Measurements from ENCODE around the gene CAP1.
"Not testable (repeated sequence)": the region's sequence is repeated elsewhere in the genome, so short reads cannot be mapped to it uniquely, and the experiment has no call there.

Gene CAP1

DNA sequence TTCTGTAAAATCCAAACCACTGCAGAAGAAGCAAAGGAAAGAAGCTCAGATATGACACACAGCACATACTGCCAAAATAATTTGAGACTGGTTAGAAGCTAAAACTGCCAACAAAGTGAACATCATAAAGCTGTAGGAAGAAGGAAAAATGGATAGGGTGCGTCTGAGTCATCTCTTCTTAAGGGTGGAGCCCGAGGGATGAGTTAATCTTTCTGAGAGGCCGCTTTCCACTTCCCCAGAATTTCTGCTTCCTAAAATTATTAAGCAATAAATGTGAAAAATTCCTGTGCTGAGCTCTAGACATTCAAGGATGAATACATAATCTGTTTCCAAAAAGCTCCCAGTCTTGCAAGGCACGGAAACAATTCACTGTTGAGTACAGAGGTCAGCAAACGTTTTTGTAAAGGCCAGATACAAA lies 36.4 kb downstream of the CAP1 start:
- Histone ChIP-seq H3K36me3 (ENCODE audit: insufficient read depth, insufficient read length, low read length) (peaks cover 90% of the 10 kb centered on the region), H3K27me3 (ENCODE audit: insufficient read depth, insufficient read length) (no peaks in the 10 kb centered on the region), H3K9ac (ENCODE audit: insufficient read length, low read depth) (no peak overlapping the region), H3K4me1 (ENCODE audit: insufficient read depth, insufficient read length) (no peaks in the 10 kb centered on the region), H3K4me3 (ENCODE audit: insufficient read length, low read depth) (no peak overlapping the region), H3K9me3 (ENCODE audit: insufficient read depth, low read length) (no peaks in the 10 kb centered on the region)
- DNase-seq (ENCODE audit: low read depth, low spot score) = no peak
- TF ChIP-seq SUZ12 (IDR thresholded peaks at IDR 0.05; ENCODE audit: extremely low read depth, insufficient read depth, insufficient read length) = no peak
- no peak for TF ChIP-seq ZNF274 (IDR thresholded peaks at IDR 0.05; ENCODE audit: low read depth, low read length)
- no peak for TF ChIP-seq YY1 (IDR thresholded peaks at IDR 0.05; ENCODE audit: insufficient read depth, insufficient read length)

DNA sequence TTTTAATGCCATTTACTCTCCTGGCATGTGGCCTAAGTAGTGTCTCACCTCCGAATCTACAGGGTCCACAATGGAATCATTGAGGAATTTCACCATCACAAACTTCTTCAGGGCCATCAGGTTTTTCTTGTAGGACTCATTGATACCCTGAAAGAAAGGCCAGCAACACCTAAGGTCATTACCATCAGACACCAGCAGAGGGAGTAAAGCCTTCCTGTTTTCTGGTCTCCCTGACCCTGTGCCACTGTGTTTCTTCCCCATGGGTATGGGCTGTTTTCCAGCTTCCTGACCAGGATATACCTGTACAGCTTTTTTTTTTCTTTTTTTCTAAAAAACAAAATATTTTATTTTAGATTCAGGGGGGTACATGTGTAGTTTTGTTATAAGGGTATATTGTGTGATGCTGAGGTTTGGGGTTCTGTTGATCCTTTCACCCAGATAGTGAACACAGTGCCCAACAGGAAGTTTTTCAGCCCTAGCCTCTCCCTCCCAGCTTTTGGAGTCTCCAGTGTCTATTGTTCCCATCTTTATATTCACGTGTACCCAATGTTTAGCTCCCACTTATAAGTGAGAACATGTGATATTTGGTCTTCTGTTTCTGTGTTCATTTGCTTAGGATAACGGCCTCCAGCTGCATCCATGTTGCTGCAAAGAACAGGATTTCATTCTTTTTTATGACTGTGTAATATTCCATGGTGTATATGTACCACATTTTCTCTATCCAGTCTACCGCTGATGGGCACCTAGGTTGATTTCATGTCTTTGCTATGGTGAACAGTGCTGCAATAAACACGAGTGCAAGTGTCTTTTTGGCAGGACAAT lies 38.2 kb downstream of the CAP1 start:
- Histone ChIP-seq H3K36me3 (ENCODE audit: insufficient read depth, insufficient read length, low read length) (peaks cover 89% of the 10 kb centered on the region), H3K9me3 (ENCODE audit: insufficient read depth, low read length) (no peaks in the 10 kb centered on the region), H3K27me3 (ENCODE audit: insufficient read depth, insufficient read length) (no peaks in the 10 kb centered on the region), H3K4me3 (ENCODE audit: insufficient read length, low read depth) (no peak overlapping the region), H3K4me1 (ENCODE audit: insufficient read depth, insufficient read length) (no peaks in the 10 kb centered on the region), H3K9ac (ENCODE audit: insufficient read length, low read depth) (no peak overlapping the region)
- DNase-seq (ENCODE audit: low read depth, low spot score) = peak; percentile 75
- TF ChIP-seq SUZ12 (IDR thresholded peaks at IDR 0.05; ENCODE audit: extremely low read depth, insufficient read depth, insufficient read length) (no peak), ZNF274 (IDR thresholded peaks at IDR 0.05; ENCODE audit: low read depth, low read length) (no peak), YY1 (IDR thresholded peaks at IDR 0.05; ENCODE audit: insufficient read depth, insufficient read length) (no peak)

DNA sequence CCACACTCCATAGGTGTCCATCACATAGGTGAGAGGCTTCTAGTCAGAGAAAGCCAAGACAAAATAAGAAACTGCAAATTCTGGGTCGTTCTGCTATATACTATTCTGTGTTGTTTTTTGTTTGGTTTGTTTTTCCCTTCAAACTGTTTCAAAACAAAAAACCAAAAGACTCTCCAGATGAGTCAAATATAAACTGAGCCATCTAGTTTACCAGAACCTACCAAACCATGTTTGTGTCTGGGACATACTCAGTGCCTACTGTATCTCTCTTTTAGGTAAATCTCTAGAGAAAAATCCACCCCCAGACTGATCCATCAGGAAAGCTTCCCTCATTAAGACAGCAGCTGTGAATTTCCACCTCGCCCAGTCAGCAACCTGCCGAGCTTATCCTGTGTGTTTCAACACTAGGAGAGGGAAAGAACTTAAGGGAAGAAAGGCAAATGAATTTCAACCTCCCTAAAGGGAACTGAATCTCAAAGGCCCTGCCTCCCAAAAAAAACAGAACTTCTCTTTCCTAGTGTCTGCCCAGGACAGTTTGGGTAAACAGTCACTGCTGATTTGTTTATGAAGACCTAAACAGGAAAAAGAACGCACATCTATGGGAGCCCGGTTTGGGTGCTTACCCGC lies 39.4 kb downstream of the CAP1 start:
- no peak overlapping the region for H3K9ac ChIP-seq (ENCODE audit: insufficient read length, low read depth)
- H3K27me3 ChIP-seq (ENCODE audit: insufficient read depth, insufficient read length) = no peaks in the 10 kb centered on the region
- no peak for TF ChIP-seq ZNF274 (IDR thresholded peaks at IDR 0.05; ENCODE audit: low read depth, low read length)
- peaks cover 87% of the 10 kb centered on the region for H3K36me3 ChIP-seq (ENCODE audit: insufficient read depth, insufficient read length, low read length)
- H3K4me1 ChIP-seq (ENCODE audit: insufficient read depth, insufficient read length) = no peaks in the 10 kb centered on the region
- no peak for DNase-seq (ENCODE audit: low read depth, low spot score)
- H3K4me3 ChIP-seq (ENCODE audit: insufficient read length, low read depth) = no peak overlapping the region
- no peaks in the 10 kb centered on the region for H3K9me3 ChIP-seq (ENCODE audit: insufficient read depth, low read length)

DNA sequence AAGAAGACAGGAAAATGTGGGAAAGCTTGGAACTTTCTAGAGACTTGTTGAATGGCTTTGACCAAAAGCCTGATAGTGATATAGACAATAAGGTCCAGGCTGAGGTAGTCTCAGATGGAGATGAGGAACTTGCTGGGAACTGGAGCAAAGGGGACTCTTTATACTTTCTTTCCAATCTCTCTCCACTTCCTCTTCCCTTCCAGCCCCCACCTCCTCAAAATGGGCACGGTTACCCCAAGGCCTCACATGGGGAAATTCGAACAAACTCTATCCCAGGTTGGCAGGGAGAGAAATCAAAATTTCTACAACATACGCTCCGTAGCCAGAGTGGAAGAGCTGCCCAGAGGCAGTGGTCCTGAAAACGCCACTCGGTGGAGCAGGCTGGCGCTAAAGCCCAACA lies 41.3 kb downstream of the CAP1 start:
- no peak overlapping the region for H3K4me3 ChIP-seq (ENCODE audit: insufficient read length, low read depth)
- H3K4me1 ChIP-seq (ENCODE audit: insufficient read depth, insufficient read length) = no peaks in the 10 kb centered on the region
- no peaks in the 10 kb centered on the region for H3K27me3 ChIP-seq (ENCODE audit: insufficient read depth, insufficient read length)
- peaks cover 84% of the 10 kb centered on the region for H3K36me3 ChIP-seq (ENCODE audit: insufficient read depth, insufficient read length, low read length)
- no peak for DNase-seq (ENCODE audit: low read depth, low spot score)
- H3K9me3 ChIP-seq (ENCODE audit: insufficient read depth, low read length) = no peaks in the 10 kb centered on the region
- TF ChIP-seq ZNF274 (IDR thresholded peaks at IDR 0.05; ENCODE audit: low read depth, low read length) (no peak), SUZ12 (IDR thresholded peaks at IDR 0.05; ENCODE audit: extremely low read depth, insufficient read depth, insufficient read length) (no peak), YY1 (IDR thresholded peaks at IDR 0.05; ENCODE audit: insufficient read depth, insufficient read length) (no peak)
- H3K9ac ChIP-seq (ENCODE audit: insufficient read length, low read depth) = no peak overlapping the region

DNA sequence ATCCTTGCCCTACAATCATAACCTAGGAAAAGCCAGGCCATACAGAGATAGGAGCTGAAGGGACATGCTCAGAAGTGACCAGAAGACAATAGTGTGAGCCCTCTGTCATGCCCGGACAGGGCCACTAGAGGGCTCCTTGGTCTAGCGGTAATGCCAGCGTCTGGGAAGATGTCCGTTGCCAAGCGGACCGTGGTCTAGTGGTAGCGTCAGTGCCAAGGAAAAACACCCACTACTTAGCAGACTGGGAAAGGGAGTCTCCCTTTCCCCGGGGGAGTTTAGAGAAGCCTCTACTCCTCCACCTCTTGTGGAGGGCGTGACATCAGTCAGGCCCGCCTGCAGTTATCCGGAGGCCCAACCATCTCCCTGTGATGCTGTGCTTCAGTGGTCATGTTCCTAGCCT lies 44.2 kb downstream of the CAP1 start:
- peaks cover 85% of the 10 kb centered on the region for H3K36me3 ChIP-seq (ENCODE audit: insufficient read depth, insufficient read length, low read length)
- not testable (repeated sequence) for DNase-seq (ENCODE audit: low read depth, low spot score); H3K4me3 ChIP-seq (ENCODE audit: insufficient read length, low read depth)

DNA sequence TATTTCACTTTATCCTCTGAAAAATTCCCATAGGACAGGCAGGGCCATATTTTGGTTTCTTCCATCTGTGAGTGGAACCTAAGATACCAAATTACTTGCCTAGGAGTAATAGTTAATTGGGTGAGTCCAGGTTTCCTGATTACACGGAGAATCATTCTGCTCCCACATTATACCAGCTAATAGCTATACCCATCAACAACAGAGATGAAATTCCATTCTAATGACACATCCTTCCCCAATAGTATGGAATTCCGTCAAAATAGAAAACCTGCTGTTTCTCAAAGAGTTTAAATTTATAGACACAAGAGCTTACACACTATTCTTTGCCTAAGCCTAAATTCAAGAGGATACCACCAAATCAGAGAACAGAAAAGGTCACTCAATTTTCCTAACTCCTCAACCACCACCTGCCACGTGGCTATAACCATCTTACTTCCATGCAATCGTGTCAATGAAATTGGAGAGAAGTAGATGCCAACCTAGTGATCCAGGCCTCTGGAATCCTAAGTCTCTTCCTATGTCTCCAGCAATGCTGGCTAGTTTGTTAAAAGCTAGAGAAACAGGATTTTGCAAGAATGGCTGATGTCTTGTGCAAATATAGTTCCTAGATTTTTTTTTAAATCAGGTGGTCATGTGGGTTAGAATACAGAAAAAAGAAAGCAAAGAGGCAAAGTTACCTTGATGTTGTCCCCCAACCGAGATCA lies 50.3 kb downstream of the CAP1 start:
- H3K4me3 ChIP-seq (ENCODE audit: insufficient read length, low read depth) = no peak overlapping the region
- no peak for DNase-seq (ENCODE audit: low read depth, low spot score)
- no peaks in the 10 kb centered on the region for H3K27me3 ChIP-seq (ENCODE audit: insufficient read depth, insufficient read length)
- TF ChIP-seq SUZ12 (IDR thresholded peaks at IDR 0.05; ENCODE audit: extremely low read depth, insufficient read depth, insufficient read length) = no peak
- no peak overlapping the region for H3K9ac ChIP-seq (ENCODE audit: insufficient read length, low read depth)
- H3K36me3 ChIP-seq (ENCODE audit: insufficient read depth, insufficient read length, low read length) = peaks cover 87% of the 10 kb centered on the region
- H3K4me1 ChIP-seq (ENCODE audit: insufficient read depth, insufficient read length) = peaks cover 7% of the 10 kb centered on the region
- H3K9me3 ChIP-seq (ENCODE audit: insufficient read depth, low read length) = no peaks in the 10 kb centered on the region

More for the DNA sequence above, 44.2 kb downstream of the CAP1 start:
- H3K27me3 ChIP-seq (ENCODE audit: insufficient read depth, insufficient read length); H3K4me1 ChIP-seq (ENCODE audit: insufficient read depth, insufficient read length); H3K9ac ChIP-seq (ENCODE audit: insufficient read length, low read depth); H3K9me3 ChIP-seq (ENCODE audit: insufficient read depth, low read length): not testable (repeated sequence)

DNA sequence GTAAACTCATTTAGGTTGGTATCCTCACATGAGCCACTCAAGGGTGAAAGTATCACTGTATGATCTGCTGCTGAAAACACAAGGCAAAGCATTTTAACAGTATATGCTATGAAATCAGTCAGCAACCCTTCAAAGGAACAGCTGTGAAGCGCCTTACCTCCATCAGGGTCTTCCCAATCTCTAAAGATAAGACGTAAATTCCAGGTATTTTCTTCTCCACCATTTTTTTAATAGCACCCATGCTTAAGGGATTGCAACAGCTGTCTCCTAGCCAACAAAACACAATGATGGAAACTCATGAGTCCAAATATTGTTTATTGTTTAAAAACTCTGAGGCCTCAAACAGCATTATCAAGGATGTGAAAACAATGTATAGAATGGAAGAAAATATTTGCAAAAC lies 51.7 kb downstream of the CAP1 start:
- Histone ChIP-seq H3K27me3 (ENCODE audit: insufficient read depth, insufficient read length) (no peaks in the 10 kb centered on the region), H3K9ac (ENCODE audit: insufficient read length, low read depth) (no peak overlapping the region), H3K9me3 (ENCODE audit: insufficient read depth, low read length) (no peaks in the 10 kb centered on the region), H3K4me1 (ENCODE audit: insufficient read depth, insufficient read length) (peaks cover 7% of the 10 kb centered on the region), H3K4me3 (ENCODE audit: insufficient read length, low read depth) (no peak overlapping the region), H3K36me3 (ENCODE audit: insufficient read depth, insufficient read length, low read length) (peaks cover 73% of the 10 kb centered on the region)
- no peak for DNase-seq (ENCODE audit: low read depth, low spot score)
- TF ChIP-seq ZNF274 (IDR thresholded peaks at IDR 0.05; ENCODE audit: low read depth, low read length) (no peak), YY1 (IDR thresholded peaks at IDR 0.05; ENCODE audit: insufficient read depth, insufficient read length) (no peak), SUZ12 (IDR thresholded peaks at IDR 0.05; ENCODE audit: extremely low read depth, insufficient read depth, insufficient read length) (no peak)

Data from NT2/D1 (cell line).